A549 treated with Mapracorat at 1 μM for 4 hours (cell line): Measurements from ENCODE around the gene OR1L6. TPM values are rescaled to one million over a fixed set of nuclear protein-coding genes. Genes with fewer than 3 reads are reported as not detected.

Source experiments
- total RNA-seq: library from RNA; stranded (reverse); fragments of 200-300 nt; extraction: Qiagen RNA extraction; gene quantifications from 5 replicates; pipeline ENCODE4 v1.2.3, GENCODE V29; 2022

Gene OR1L6, protein sequence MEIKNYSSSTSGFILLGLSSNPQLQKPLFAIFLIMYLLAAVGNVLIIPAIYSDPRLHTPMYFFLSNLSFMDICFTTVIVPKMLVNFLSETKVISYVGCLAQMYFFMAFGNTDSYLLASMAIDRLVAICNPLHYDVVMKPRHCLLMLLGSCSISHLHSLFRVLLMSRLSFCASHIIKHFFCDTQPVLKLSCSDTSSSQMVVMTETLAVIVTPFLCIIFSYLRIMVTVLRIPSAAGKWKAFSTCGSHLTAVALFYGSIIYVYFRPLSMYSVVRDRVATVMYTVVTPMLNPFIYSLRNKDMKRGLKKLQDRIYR
- not detected in 5 replicates for total RNA-seq

GRCh38 chr9:122742003-122742402 is at the start of gene OR1L6:
TSS of gene OR1L6 (plus strand) at chr9:122742303. CDS start at chr9:122749848, 7,545 bp downstream.

DNA sequence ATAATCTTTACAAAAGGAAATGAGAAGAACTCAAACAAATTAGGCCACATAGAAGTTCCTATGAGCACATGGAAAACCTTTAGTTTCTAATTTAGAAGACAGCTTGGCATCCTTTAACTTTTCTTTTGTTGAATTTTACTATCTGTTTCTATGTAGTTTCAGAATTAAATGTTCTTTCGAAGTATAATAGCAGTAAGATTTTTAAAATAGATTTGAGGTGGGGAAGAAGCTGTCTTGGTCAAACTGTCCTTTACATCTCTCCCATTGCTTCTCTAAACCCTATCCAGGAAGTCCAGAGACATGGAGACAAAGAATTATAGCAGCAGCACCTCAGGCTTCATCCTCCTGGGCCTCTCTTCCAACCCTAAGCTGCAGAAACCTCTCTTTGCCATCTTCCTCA is 18.4 kb upstream of the OR1L6 start, which contains the start of gene OR1L4:
TSS of gene OR1L4 (plus strand) at position 301 of the 400 bp plus-strand sequence. CDS start at position 301, 0 bp downstream.

DNA sequence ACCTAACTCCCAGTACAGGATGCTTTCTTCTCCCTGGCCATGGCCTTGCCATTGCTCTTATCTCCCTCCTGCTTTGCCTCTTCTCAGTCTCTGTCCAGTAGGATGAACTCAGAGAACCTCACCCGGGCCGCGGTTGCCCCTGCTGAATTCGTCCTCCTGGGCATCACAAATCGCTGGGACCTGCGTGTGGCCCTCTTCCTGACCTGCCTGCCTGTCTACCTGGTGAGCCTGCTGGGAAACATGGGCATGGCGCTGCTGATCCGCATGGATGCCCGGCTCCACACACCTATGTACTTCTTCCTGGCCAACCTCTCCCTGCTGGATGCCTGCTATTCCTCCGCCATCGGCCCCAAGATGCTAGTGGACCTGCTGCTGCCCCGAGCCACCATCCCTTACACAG is 46.7 kb downstream of the OR1L6 start, which contains the start of gene OR5C1:
TSS of gene OR5C1 (plus strand) at position 103 of the 400 bp plus-strand sequence. CDS start at position 103, 0 bp downstream.

Other genes with a start within 250 kb of the OR1L6 start
- not detected in 5 replicates for gene OR1J2, start 231.5 kb upstream of the OR1L6 start, total RNA-seq
- not detected in 5 replicates for gene OR1J4, start 223.2 kb upstream of the OR1L6 start, total RNA-seq
- not detected in 5 replicates for gene OR1N1, start 215.0 kb upstream of the OR1L6 start, total RNA-seq
- not detected in 5 replicates for gene OR1N2, start 189.2 kb upstream of the OR1L6 start, total RNA-seq
- gene OR1L8, start 158.9 kb upstream of the OR1L6 start, total RNA-seq: not detected in 5 replicates
- gene OR1Q1, start 127.6 kb upstream of the OR1L6 start, total RNA-seq: not detected in 5 replicates
- not detected in 5 replicates for gene OR1B1, start 84.7 kb upstream of the OR1L6 start, total RNA-seq
- gene OR1L1, start 80.6 kb upstream of the OR1L6 start, total RNA-seq: not detected in 5 replicates
- gene OR1L3, start 67.2 kb upstream of the OR1L6 start, total RNA-seq: not detected in 5 replicates
- gene OR1L4, start 18.3 kb upstream of the OR1L6 start, total RNA-seq: not detected in 5 replicates
- not detected in 5 replicates for gene OR5C1, start 46.6 kb downstream of the OR1L6 start, total RNA-seq
- not detected in 5 replicates for gene OR1K1, start 57.8 kb downstream of the OR1L6 start, total RNA-seq
- gene PDCL, start 86.3 kb downstream of the OR1L6 start, total RNA-seq: 13.9 to 19.4 TPM (median 15.3 TPM) in 5 replicates
- gene RC3H2, start 163.1 kb downstream of the OR1L6 start, total RNA-seq: 15.9 to 26.4 TPM (median 20.1 TPM) in 5 replicates
- gene ZBTB6, start 171.0 kb downstream of the OR1L6 start, total RNA-seq: 4.8 to 5.4 TPM (median 5.0 TPM) in 5 replicates
- gene ZBTB26, start 189.2 kb downstream of the OR1L6 start, total RNA-seq: 1.4 to 2.3 TPM (median 1.9 TPM) in 5 replicates
- 12.1 to 14.5 TPM (median 13.7 TPM) in 5 replicates for gene RABGAP1, start 198.7 kb downstream of the OR1L6 start, total RNA-seq